ENCODE data around the gene BAD. TPM values are rescaled to one million over a fixed set of nuclear protein-coding genes. Genes with fewer than 3 reads are reported as not detected.

Gene BAD
- polyA plus RNA-seq, 1 experiment: 36.1 TPM

DNA sequence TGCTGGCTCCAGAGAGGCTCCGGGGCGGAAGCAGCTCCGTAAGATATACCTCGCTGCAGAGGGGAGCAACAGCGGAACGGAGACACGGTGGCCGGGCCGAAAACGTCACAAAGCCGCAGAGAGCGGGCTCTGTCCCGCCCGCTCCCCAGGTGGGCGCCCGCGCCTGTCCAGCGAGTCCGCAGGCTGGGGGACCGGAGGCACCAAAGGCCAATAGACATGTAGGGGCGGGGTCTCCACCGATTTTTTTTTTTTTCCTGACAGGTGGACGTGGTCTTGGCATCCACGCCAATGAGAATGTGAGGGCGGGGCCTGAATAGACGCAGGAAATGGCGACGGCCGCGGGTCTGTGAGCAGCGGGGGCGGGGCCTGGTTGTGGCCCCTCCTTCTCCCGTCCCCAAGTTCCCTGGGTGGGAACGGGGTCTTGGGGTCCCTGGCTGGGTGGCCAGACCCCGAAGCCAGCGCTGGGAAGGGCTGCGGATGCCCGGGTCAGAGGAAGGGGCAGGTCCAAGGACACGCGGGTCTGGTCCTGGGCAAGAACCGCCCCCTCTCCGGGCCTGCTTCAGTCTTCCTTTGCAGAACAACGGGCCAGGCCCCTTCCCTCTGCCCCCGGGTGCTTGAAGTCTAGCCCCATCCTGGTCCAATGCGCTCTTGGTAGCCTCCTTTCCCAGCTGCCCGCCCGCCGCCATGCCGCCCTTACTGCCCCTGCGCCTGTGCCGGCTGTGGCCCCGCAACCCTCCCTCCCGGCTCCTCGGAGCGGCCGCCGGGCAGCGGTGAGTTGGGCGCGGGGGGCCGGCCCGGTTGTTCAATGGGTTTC, 54.1 kb downstream of the BAD start, which contains the start of gene DNAJC4:
DNAJC4 (plus strand) TSS at position 378 of the 814 bp plus-strand sequence; CDS start at position 685, 307 bp downstream.
- TF ChIP-seq, protein P1, sequence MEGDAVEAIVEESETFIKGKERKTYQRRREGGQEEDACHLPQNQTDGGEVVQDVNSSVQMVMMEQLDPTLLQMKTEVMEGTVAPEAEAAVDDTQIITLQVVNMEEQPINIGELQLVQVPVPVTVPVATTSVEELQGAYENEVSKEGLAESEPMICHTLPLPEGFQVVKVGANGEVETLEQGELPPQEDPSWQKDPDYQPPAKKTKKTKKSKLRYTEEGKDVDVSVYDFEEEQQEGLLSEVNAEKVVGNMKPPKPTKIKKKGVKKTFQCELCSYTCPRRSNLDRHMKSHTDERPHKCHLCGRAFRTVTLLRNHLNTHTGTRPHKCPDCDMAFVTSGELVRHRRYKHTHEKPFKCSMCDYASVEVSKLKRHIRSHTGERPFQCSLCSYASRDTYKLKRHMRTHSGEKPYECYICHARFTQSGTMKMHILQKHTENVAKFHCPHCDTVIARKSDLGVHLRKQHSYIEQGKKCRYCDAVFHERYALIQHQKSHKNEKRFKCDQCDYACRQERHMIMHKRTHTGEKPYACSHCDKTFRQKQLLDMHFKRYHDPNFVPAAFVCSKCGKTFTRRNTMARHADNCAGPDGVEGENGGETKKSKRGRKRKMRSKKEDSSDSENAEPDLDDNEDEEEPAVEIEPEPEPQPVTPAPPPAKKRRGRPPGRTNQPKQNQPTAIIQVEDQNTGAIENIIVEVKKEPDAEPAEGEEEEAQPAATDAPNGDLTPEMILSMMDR (IDR thresholded peaks at IDR 0.05; ENCODE audit: low read depth, low read length): no peak
- ChIA-PET POLR2A (interaction anchor here (0.7 kb wide), 1 partner anchor 41 kb away, joined by 4 read pairs; no protein-coding TSS in a partner anchor), CTCF (no interaction called here)
- DNase-seq (ENCODE audit: low read depth, low spot score): peak; percentile 43
- Histone ChIP-seq H3K27ac (ENCODE audit: low read depth, low read length) (peak within 1 kb of the TSS; percentile 47), H3K27me3 (ENCODE audit: control insufficient read depth, insufficient read depth, low read length) (no peaks in the 10 kb centered on the region), H3K9me3 (ENCODE audit: control insufficient read depth, insufficient read depth, low read length) (no peaks in the 10 kb centered on the region; the same call in 1 of the 2 replicates), H3K4me3 (ENCODE audit: low read depth, low read length) (peak within 1 kb of the TSS; percentile 75)

DNA sequence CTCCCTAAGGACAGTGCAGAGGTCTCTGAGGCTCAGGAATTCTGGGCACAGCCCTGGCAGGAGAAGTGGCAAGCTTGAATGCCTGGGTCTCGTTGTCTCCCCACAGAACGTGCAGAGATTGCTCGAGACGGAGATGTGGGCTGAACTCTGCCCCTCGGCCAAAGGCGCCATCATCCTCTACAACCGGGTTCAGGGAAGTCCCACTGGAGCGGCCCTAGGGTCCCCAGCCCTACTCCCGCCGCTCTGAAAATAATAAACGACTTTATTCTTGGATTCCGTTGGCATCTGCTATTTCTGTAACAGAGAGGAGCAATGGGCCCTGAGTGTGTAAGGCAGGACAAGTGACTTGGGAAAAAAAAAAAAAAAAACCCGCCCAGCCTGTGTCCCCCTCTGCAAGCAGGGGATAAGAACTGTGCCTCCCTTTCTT, 54.7 kb downstream of the BAD start:
- H3K27me3 ChIP-seq (ENCODE audit: control insufficient read depth, insufficient read depth, low read length): no peaks in the 10 kb centered on the region
- no peaks in the 10 kb centered on the region; the same call in 1 of the 2 replicates for H3K9me3 ChIP-seq (ENCODE audit: control insufficient read depth, insufficient read depth, low read length)
- peak overlapping the region; percentile 75 for H3K4me3 ChIP-seq (ENCODE audit: low read depth, low read length)
- no peak overlapping the region for H3K27ac ChIP-seq (ENCODE audit: low read depth, low read length)
- DNase-seq (ENCODE audit: low read depth, low spot score): no peak
- ChIA-PET CTCF (no interaction called here), POLR2A (interaction anchor here (0.7 kb wide), 1 partner anchor 56 kb away, joined by 3 read pairs; no protein-coding TSS in a partner anchor)
- TF ChIP-seq, protein P1 (IDR thresholded peaks at IDR 0.05; ENCODE audit: low read depth, low read length): no peak

DNA sequence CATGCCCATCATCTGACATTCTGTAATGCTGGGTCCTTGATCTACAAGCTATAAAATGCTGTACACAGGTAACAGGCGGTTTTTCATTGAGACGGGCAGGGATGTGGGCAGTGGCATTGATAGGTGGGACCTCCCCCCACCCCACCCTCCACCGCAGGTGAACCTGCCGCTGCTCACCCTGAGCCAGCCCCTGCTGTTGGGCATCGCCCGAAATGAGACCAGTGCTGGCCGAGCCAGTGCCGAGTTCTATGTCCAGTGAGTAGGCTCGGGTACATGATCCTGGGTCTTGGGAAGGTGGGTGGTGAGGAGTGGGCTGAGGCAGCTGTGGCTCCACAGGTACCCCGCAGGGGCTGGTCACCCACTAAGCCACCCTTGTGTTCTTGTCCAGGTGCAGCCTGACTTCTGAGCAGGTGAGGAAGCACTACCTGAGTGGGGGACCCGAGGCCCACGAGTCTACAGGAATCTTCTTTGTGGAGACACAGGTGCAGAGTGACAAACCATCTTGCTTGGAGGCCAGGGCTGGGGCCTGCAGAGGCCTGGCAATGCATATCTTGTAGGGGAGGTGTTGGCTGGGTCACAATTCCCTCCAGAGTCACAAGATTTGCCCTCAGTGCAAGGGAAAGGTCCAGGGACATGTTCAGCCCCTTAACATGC, 55.2 kb downstream of the BAD start:
- no peaks in the 10 kb centered on the region; the same call in 1 of the 2 replicates for H3K9me3 ChIP-seq (ENCODE audit: control insufficient read depth, insufficient read depth, low read length)
- POLR2A ChIA-PET: interaction anchor here (0.6 to 0.7 kb wide), 2 partner anchors 56 to 126 kb away, joined by 3 to 4 read pairs; no protein-coding TSS in a partner anchor
- H3K4me3 ChIP-seq (ENCODE audit: low read depth, low read length): no peak overlapping the region
- CTCF ChIA-PET: no interaction called here
- DNase-seq (ENCODE audit: low read depth, low spot score): no peak
- TF ChIP-seq, protein P1 (IDR thresholded peaks at IDR 0.05; ENCODE audit: low read depth, low read length): no peak
- H3K27ac ChIP-seq (ENCODE audit: low read depth, low read length): no peak overlapping the region
- no peaks in the 10 kb centered on the region for H3K27me3 ChIP-seq (ENCODE audit: control insufficient read depth, insufficient read depth, low read length)

DNA sequence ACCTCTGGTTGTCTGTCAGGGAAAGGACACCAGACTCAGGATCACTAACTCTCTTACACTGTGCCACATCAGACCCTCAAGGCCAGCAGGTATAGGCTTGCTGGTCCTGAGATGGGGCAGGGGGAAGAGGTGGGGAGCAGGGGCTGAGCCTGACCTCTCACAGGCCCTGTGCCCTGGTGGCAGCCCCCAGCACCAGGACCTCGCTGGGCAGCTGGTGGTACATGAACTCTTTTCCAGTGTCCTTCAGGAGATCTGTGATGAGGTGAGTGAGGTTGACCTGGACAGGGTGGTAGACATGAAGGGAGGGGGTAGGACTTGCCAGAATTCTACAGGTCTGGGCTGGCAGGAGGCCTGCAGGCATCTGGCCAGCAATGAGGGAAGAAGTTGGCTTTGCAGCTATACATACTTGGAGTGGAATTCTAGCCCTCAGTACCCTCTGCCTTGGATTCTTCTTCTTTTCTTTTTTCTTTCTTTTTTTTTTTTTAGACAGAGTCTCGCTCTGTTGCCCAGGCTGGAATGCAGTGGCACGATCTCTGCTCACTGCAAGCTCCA, 57.0 kb downstream of the BAD start:
- DNase-seq (ENCODE audit: low read depth, low spot score): no peak
- CTCF ChIA-PET: interaction anchor here (3.8 kb wide), 1 partner anchor 22 kb away, joined by 13 read pairs; no protein-coding TSS in a partner anchor
- POLR2A ChIA-PET: interaction anchor here (1.6 to 2.2 kb wide), 2 partner anchors 20 to 42 kb away, joined by 5 to 8 read pairs; partner anchors contain the start of gene STIP1
- H3K27ac ChIP-seq (ENCODE audit: low read depth, low read length): peak overlapping the region; percentile 2
- no peaks in the 10 kb centered on the region for H3K27me3 ChIP-seq (ENCODE audit: control insufficient read depth, insufficient read depth, low read length)
- TF ChIP-seq, protein P1 (IDR thresholded peaks at IDR 0.05; ENCODE audit: low read depth, low read length): no peak
- peak overlapping the region; percentile 89 for H3K4me3 ChIP-seq (ENCODE audit: low read depth, low read length)
- no peaks in the 10 kb centered on the region; the same call in 1 of the 2 replicates for H3K9me3 ChIP-seq (ENCODE audit: control insufficient read depth, insufficient read depth, low read length)

All from AG04450 (cell line).